Measurements from ENCODE around the gene CPSF4L. TPM values are rescaled to one million over a fixed set of nuclear protein-coding genes. Genes with fewer than 3 reads are reported as not detected.

The CPSF4L gene
- total and polyA plus RNA-seq, 2 of the 13 experiments (the other 11 are each of a cell fraction or from before 2014, with no cell fraction given), result 0.73 to 1.6 TPM

DNA sequence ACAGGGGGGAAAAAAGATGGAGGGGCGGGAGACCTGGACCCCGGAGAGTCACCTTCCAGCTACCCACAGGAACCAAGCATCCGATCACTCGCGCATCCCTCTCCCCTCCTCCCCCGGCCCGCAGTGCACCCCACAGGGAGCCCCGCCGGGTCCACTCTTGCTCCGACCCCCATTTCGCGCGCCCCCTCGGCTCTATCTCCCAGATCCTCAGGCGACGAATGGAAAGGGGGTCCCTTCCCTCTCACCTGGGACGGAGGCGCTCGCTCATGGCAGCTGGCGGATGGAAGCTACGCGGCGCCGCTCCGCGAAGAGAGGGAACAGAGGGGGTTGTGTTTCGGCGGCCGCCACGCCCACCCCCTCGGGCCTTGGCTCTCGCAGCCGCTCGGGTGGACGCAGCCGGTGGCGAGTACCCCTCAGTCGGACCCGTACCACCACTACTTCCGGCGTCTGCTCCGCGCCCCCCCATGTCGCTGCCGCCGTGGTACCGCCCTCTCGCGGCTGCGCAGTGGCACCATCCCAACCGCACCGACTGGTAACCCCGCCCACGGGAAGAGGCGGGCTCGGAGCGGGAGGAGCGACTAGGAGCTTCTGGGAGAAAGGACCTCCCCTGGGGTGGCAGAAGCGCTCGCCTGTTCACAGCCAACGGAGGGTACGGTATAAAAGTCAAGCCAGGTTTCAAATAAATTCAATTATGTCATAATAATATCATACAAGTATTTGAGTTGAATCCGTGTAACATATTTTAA is 29.7 kb downstream of the CPSF4L start (continued):
- TF ChIP-seq, protein P1, sequence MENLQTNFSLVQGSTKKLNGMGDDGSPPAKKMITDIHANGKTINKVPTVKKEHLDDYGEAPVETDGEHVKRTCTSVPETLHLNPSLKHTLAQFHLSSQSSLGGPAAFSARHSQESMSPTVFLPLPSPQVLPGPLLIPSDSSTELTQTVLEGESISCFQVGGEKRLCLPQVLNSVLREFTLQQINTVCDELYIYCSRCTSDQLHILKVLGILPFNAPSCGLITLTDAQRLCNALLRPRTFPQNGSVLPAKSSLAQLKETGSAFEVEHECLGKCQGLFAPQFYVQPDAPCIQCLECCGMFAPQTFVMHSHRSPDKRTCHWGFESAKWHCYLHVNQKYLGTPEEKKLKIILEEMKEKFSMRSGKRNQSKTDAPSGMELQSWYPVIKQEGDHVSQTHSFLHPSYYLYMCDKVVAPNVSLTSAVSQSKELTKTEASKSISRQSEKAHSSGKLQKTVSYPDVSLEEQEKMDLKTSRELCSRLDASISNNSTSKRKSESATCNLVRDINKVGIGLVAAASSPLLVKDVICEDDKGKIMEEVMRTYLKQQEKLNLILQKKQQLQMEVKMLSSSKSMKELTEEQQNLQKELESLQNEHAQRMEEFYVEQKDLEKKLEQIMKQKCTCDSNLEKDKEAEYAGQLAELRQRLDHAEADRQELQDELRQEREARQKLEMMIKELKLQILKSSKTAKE (CRISPR knock-in tag; IDR thresholded peaks at IDR 0.05; ENCODE audit: borderline replicate concordance), result peak; percentile 62; the same call in 1 of the 2 replicates
- TF ChIP-seq ZNF616 (CRISPR knock-in tag; IDR thresholded peaks at IDR 0.05; ENCODE audit: low read depth) (no peak), ZNF775 (CRISPR knock-in tag; IDR thresholded peaks at IDR 0.05; ENCODE audit: borderline replicate concordance) (0 out of 2 replicates have a peak, but pooled peaks have one; percentile 24), ZNF451 (CRISPR knock-in tag; IDR thresholded peaks at IDR 0.05) (peak; percentile 37; the same call in 1 of the 2 replicates), TCF7 (IDR thresholded peaks at IDR 0.05; ENCODE audit: low read depth) (no peak; the same call in 1 of the 2 replicates), ZSCAN12 (CRISPR knock-in tag; IDR thresholded peaks at IDR 0.05) (0 out of 2 replicates have a peak, but pooled peaks have one; percentile 55), ZNF780A (CRISPR knock-in tag; IDR thresholded peaks at IDR 0.05) (peak; percentile 84), IRX3 (CRISPR knock-in tag; IDR thresholded peaks at IDR 0.05; ENCODE audit: borderline replicate concordance, low read depth) (0 out of 2 replicates have a peak, but pooled peaks have one; percentile 34), MAFG (CRISPR knock-in tag; IDR thresholded peaks at IDR 0.05) (no peak), PHF20 (CRISPR knock-in tag; IDR thresholded peaks at IDR 0.05) (peak; percentile 80), KLF16 (CRISPR knock-in tag; IDR thresholded peaks at IDR 0.05) (peak in 1 of 2 experiments; percentile 90; a peak in 1 of 4 replicates), ZSCAN21 (CRISPR knock-in tag; IDR thresholded peaks at IDR 0.05; ENCODE audit: borderline replicate concordance) (peak; percentile 73; the same call in 1 of the 2 replicates), HDAC1 (CRISPR knock-in tag; IDR thresholded peaks at IDR 0.05) (peak; percentile 96), NAIF1 (CRISPR knock-in tag; IDR thresholded peaks at IDR 0.05; ENCODE audit: borderline replicate concordance) (no peak)
- TF ChIP-seq, protein P2, sequence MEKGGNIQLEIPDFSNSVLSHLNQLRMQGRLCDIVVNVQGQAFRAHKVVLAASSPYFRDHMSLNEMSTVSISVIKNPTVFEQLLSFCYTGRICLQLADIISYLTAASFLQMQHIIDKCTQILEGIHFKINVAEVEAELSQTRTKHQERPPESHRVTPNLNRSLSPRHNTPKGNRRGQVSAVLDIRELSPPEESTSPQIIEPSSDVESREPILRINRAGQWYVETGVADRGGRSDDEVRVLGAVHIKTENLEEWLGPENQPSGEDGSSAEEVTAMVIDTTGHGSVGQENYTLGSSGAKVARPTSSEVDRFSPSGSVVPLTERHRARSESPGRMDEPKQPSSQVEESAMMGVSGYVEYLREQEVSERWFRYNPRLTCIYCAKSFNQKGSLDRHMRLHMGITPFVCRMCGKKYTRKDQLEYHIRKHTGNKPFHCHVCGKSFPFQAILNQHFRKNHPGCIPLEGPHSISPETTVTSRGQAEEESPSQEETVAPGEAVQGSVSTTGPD (CRISPR knock-in tag; IDR thresholded peaks at IDR 0.05), result 0 out of 2 replicates have a peak, but pooled peaks have one; percentile 40
- TF ChIP-seq, protein P3, sequence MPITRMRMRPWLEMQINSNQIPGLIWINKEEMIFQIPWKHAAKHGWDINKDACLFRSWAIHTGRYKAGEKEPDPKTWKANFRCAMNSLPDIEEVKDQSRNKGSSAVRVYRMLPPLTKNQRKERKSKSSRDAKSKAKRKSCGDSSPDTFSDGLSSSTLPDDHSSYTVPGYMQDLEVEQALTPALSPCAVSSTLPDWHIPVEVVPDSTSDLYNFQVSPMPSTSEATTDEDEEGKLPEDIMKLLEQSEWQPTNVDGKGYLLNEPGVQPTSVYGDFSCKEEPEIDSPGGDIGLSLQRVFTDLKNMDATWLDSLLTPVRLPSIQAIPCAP (CRISPR knock-in tag; IDR thresholded peaks at IDR 0.05; ENCODE audit: low read depth), result 0 out of 2 replicates have a peak, but pooled peaks have one; percentile 20
- TF ChIP-seq, protein P4, sequence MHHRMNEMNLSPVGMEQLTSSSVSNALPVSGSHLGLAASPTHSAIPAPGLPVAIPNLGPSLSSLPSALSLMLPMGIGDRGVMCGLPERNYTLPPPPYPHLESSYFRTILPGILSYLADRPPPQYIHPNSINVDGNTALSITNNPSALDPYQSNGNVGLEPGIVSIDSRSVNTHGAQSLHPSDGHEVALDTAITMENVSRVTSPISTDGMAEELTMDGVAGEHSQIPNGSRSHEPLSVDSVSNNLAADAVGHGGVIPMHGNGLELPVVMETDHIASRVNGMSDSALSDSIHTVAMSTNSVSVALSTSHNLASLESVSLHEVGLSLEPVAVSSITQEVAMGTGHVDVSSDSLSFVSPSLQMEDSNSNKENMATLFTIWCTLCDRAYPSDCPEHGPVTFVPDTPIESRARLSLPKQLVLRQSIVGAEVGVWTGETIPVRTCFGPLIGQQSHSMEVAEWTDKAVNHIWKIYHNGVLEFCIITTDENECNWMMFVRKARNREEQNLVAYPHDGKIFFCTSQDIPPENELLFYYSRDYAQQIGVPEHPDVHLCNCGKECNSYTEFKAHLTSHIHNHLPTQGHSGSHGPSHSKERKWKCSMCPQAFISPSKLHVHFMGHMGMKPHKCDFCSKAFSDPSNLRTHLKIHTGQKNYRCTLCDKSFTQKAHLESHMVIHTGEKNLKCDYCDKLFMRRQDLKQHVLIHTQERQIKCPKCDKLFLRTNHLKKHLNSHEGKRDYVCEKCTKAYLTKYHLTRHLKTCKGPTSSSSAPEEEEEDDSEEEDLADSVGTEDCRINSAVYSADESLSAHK (CRISPR knock-in tag; IDR thresholded peaks at IDR 0.05; ENCODE audit: borderline replicate concordance), result no peak
- TF ChIP-seq, protein P5, sequence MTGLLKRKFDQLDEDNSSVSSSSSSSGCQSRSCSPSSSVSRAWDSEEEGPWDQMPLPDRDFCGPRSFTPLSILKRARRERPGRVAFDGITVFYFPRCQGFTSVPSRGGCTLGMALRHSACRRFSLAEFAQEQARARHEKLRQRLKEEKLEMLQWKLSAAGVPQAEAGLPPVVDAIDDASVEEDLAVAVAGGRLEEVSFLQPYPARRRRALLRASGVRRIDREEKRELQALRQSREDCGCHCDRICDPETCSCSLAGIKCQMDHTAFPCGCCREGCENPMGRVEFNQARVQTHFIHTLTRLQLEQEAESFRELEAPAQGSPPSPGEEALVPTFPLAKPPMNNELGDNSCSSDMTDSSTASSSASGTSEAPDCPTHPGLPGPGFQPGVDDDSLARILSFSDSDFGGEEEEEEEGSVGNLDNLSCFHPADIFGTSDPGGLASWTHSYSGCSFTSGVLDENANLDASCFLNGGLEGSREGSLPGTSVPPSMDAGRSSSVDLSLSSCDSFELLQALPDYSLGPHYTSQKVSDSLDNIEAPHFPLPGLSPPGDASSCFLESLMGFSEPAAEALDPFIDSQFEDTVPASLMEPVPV (CRISPR knock-in tag; IDR thresholded peaks at IDR 0.05), result peak; percentile 84

Data from HepG2 (cell line).